ENCODE measurements around the gene WIPF2.
"Not testable (repeated sequence)": the region's sequence is repeated elsewhere in the genome, so short reads cannot be mapped to it uniquely, and the experiment has no call there.

The WIPF2 gene

GRCh38 chr17:40191237-40192208, 27.6 kb upstream of the WIPF2 start:
- DNase-seq (ENCODE audit: low read depth): no peak

GRCh38 chr17:40192961-40193360, 26.1 kb upstream of the WIPF2 start:
- no peak overlapping the region for H3K4me3 ChIP-seq (ENCODE audit: control insufficient read depth, low read depth, low read length)
- TF ChIP-seq, protein P1, sequence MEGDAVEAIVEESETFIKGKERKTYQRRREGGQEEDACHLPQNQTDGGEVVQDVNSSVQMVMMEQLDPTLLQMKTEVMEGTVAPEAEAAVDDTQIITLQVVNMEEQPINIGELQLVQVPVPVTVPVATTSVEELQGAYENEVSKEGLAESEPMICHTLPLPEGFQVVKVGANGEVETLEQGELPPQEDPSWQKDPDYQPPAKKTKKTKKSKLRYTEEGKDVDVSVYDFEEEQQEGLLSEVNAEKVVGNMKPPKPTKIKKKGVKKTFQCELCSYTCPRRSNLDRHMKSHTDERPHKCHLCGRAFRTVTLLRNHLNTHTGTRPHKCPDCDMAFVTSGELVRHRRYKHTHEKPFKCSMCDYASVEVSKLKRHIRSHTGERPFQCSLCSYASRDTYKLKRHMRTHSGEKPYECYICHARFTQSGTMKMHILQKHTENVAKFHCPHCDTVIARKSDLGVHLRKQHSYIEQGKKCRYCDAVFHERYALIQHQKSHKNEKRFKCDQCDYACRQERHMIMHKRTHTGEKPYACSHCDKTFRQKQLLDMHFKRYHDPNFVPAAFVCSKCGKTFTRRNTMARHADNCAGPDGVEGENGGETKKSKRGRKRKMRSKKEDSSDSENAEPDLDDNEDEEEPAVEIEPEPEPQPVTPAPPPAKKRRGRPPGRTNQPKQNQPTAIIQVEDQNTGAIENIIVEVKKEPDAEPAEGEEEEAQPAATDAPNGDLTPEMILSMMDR (IDR thresholded peaks at IDR 0.05; ENCODE audit: control insufficient read depth, insufficient read depth, low read depth, low read length, missing control alignments): no peak
- no peak for DNase-seq (ENCODE audit: low read depth)

More at GRCh38 chr17:40191237-40192208, 27.6 kb upstream of the WIPF2 start:
- TF ChIP-seq, protein P1 (IDR thresholded peaks at IDR 0.05; ENCODE audit: control insufficient read depth, insufficient read depth, low read depth, low read length, missing control alignments): peak; percentile 87
- H3K4me3 ChIP-seq (ENCODE audit: control insufficient read depth, low read depth, low read length): peak overlapping the region; percentile 54

GRCh38 chr17:40194821-40195220, 24.3 kb upstream of the WIPF2 start:
- no peak overlapping the region for H3K4me3 ChIP-seq (ENCODE audit: control insufficient read depth, low read depth, low read length)
- TF ChIP-seq, protein P1 (IDR thresholded peaks at IDR 0.05; ENCODE audit: control insufficient read depth, insufficient read depth, low read depth, low read length, missing control alignments): no peak
- no peak for DNase-seq (ENCODE audit: low read depth)

GRCh38 chr17:40197550-40197949, 21.6 kb upstream of the WIPF2 start:
- TF ChIP-seq, protein P1 (IDR thresholded peaks at IDR 0.05; ENCODE audit: control insufficient read depth, insufficient read depth, low read depth, low read length, missing control alignments): no peak

DNA sequence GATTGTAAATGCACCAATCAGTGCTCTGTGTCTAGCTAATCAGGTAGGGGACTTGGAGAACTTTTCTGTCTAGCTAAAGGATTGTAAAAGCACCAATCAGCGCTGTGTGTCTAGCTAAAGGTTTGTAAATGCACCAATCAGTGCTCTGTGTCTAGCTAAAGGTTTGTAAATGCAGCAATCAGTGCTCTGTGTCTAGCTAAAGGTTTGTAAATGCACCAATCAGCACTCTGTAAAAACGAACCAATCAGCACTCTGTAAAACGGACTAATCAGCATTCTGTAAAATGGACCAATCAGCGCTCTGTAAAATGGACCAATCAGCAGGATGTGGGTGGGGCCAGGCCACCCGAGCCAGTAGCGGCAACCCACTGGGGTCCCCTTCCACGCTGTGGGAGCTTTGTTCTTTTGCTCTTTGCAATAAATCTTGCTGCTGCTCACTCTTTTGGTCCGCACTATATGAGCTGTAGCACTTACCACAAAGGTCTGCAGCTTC, 21.1 kb upstream of the WIPF2 start:
- H3K4me3 ChIP-seq (ENCODE audit: control insufficient read depth, low read depth, low read length); DNase-seq (ENCODE audit: low read depth): not testable (repeated sequence)

More at GRCh38 chr17:40197550-40197949, 21.6 kb upstream of the WIPF2 start:
- no peak overlapping the region for H3K4me3 ChIP-seq (ENCODE audit: control insufficient read depth, low read depth, low read length)
- DNase-seq (ENCODE audit: low read depth): no peak

DNA sequence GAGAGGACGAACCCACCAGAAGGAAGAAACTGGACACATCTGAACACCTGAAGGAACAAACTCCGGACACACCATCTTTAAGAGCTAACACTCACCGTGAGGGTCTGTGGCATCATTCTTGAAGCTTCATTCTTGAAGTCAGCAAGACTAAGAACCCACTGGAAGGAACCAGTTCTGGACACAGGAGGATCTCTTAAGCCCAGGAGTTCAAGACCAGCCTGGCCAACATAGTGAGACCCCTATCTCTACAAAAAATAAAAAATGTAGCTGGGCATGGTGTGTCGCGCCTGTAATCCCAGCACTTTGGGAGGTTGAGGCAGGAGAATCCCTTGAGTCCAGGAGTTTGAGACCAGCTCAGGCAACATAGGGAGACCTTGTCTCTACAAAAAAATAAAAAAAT, 20.5 kb upstream of the WIPF2 start:
- TF ChIP-seq, protein P1 (IDR thresholded peaks at IDR 0.05; ENCODE audit: control insufficient read depth, insufficient read depth, low read depth, low read length, missing control alignments): no peak
- H3K4me3 ChIP-seq (ENCODE audit: control insufficient read depth, low read depth, low read length): no peak overlapping the region
- DNase-seq (ENCODE audit: low read depth): no peak

DNA sequence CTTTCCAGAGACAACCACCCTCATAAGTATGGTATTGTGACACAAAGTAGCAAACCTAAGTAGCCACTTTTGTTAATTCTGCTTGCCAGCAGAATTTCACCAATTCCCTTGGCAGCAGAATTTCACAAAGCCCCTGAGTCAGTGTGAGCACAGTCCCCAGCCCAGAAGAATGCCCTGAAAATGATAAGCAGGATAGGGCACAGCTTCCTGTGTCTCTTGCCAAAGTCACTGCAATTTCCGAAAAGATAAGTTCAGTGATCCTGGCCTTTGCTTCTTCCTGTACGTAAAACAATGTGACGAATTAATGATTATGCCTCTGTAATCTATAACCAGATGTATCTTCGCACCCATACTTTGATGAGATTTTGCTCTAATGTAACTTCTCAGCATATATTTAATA, 16.0 kb upstream of the WIPF2 start:
- DNase-seq (ENCODE audit: low read depth): no peak
- TF ChIP-seq, protein P1 (IDR thresholded peaks at IDR 0.05; ENCODE audit: control insufficient read depth, insufficient read depth, low read depth, low read length, missing control alignments): no peak

GRCh38 chr17:40206193-40206592, 12.9 kb upstream of the WIPF2 start:
- not testable (repeated sequence) for DNase-seq (ENCODE audit: low read depth); H3K4me3 ChIP-seq (ENCODE audit: control insufficient read depth, low read depth, low read length)

More for the DNA sequence above, 16.0 kb upstream of the WIPF2 start:
- H3K4me3 ChIP-seq (ENCODE audit: control insufficient read depth, low read depth, low read length): no peak overlapping the region
